GM21423 (cell line): ENCODE measurements around the gene GPC6.

ENCODE experiments used
- ATAC-seq: cut with Tn5 transposase; IDR thresholded peaks from one replicate; pipeline ENCODE4 v1.9.1; 2021; ENCODE audit warnings: mild to moderate bottlenecking, moderate library complexity; ENCODE audit not compliant: unreplicated experiment

GPC6 gene

DNA sequence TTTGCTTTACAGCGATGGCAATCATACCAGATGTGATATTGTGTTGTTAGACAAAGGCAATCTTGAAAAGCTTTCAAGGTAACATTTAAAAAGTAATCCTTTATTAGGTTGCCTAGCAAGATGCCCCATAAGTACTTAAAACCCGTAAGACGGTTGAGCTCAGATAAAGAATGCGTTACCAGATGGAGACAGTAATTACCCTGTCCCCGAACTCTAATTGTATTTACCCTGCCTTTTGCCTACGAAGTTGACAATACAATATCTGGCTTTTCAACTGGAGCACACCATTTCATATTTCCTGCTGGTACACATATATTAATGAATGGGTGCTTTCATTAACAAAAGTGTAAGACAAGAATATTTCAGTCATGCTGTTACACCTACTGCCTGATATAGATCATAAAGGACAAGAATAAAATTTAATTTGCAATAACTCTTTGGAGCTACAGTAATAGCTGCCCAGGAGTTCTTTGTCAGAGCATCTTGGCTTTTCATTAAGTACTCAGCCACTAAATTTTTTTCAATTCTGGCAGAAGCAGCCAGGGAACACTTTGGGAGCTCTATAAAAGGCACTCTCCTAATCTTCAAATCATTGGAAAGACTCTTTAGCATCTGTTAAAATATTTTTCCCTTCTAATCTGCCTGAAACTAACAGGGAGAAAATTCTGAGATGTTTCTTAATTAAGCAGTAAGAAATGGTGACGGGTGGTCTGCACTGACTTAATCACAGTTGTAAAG is 1189.1 kb downstream of the GPC6 start:
- ATAC-seq, result no peak

DNA sequence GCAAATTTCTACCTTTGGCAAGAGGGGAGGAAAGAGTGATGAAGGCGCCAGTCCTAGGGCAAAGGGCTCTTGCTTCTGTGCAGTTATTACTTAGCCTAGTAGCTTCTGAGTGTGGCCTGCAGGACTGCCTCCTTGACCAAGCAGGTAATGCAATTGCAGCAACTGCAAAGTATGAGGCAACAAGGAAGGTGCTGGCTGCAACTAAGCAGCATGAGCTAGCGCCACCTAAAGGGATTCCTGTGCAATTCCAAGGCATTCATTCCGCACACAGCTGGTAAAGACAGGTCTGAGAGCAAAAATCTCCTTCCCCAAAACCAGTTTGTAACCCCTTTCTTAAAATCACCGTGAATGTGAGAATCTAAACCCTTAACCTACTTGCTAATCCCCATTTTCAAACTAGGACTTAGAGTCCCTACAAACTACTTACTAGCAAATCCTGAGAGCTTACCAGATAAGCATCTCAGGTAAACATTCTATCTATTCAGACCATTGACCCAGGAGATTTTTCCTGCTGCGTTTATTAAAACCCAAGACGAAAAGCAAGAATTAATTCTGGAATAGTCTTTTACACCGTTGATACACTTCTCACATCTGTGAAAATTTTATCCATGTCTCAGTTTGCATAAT is 1190.0 kb downstream of the GPC6 start:
- no peak for ATAC-seq

DNA sequence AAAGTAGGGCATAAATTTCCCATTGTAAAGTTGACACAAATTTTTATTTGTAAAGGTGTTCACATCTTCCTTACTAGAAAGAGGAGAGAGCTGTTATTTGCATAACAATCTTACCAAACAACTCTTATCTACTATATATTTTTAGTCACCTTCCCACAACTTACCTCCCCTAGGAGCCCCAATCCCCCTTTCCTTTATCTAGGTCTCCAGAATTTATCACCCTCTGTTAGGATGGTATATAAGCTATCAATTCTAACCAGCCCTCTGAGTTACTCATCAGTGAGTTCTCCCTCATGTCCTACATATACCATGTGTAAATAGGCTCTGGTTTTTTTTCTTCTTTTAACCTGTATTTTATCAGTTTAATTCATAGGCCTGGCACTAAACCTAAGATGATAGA is 1190.7 kb downstream of the GPC6 start:
- ATAC-seq, result no peak

DNA sequence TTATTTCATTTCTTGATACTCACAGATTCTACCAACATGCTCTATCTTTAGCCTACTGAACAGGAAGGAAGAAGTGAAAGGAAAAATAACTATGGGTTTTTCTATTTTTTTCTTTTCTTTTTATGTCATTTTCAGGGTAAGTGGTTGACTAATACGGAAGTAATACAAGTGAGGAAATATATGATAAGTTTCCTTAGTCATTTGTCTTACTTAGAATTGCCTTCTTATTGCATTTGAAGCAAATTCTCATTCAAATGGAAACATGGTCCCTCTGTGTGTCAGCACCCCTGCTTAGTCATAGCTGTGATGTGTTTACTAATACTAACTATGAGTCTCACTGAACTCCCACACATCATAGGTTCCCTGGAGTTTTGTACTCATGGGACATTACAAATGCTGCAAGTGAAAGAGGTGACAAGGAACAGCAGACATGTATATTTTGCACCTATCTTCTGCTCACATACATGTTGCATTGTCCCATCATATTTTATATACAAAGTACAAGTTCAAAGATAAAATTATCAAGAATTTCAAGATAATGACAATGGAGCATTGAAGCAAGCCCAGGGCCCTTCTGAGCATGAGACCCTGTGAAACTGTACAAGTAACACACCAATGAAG is 1192.8 kb downstream of the GPC6 start:
- peak; percentile 59 for ATAC-seq

DNA sequence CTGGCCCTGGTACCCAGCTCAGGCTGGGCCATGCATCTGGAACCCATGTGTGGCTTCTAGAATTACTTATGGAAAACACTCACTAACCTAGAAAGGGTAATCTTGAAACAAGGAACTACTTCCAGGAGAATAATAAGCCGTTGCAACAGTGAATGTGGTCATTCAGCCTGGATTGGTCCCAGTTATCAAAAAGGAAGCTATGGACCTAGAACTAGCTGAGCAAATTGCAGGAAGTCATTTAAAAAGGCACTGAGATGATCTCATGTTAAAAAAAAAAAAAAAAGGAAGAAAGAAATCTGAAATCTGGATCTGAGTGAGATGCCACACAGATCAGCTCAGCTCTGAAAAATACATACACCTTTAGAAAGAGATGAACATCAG is 1193.3 kb downstream of the GPC6 start:
- ATAC-seq, result no peak

DNA sequence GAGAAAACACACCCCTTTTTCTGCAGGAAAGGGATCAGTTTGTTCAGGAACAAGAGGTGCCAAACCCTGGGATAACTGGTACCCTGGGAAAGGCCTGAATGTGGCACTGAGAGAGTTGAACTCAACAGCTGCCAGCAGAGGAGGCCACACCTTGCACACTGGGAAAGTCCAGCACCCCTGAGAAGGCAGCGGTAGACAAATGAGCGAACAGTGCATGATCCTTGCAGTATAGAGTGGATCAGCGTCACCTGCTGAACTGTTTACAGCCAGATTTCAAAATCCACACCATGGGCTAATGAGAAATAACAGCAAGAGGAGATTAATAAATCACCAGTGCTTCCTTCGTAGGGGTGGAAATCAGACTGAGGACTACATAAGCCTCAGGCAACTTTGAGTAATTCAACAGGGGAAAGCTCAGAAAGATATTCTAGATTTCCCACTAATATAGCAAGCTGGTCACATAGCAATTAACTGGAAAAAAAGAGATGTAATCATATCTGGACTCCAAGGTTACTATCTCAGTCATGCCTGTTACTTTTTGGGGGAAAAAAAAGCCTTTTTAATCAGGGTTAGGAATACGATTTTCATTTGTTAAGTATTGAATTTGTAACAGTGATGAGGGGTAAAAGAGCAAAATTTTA is 1200.8 kb downstream of the GPC6 start:
- ATAC-seq, result no peak

DNA sequence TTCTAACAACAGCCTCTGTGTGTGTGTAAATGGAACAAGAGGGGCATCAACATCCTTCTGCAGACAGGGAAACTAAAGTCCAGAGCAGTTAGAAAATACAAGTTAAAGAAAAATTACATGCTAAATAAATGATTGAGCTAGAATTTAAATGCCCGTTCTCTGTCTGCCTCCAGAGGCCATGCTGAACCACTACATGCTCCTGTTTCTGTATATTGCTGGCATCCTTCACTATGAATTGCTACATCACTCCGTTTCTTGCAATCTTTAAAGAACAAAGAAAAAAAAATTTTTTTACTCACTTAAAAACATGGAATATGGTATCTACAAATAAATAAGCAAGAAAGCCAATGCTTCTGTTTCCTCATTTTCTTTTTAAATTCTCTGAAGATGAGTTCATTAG is 1205.0 kb downstream of the GPC6 start:
- ATAC-seq, result no peak

DNA sequence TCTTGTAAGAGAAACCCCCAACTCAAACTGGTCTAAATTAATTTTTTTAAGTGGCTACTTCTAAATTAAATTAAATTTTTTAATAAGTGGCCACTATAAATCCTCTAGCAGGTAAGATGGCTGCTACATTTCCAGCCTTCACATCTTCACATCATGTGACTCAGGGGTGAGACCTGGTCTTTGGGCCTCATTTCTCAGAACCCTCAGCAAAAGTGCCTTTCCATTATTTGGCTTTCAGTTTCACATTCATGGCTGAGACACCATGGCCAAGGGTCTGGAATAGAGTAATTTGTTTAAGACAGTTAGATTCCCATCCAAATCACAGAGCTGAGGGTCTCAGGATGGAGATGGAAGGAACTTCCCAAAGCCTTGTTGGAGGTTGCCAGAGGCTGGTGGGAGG is 1205.4 kb downstream of the GPC6 start:
- no peak for ATAC-seq

DNA sequence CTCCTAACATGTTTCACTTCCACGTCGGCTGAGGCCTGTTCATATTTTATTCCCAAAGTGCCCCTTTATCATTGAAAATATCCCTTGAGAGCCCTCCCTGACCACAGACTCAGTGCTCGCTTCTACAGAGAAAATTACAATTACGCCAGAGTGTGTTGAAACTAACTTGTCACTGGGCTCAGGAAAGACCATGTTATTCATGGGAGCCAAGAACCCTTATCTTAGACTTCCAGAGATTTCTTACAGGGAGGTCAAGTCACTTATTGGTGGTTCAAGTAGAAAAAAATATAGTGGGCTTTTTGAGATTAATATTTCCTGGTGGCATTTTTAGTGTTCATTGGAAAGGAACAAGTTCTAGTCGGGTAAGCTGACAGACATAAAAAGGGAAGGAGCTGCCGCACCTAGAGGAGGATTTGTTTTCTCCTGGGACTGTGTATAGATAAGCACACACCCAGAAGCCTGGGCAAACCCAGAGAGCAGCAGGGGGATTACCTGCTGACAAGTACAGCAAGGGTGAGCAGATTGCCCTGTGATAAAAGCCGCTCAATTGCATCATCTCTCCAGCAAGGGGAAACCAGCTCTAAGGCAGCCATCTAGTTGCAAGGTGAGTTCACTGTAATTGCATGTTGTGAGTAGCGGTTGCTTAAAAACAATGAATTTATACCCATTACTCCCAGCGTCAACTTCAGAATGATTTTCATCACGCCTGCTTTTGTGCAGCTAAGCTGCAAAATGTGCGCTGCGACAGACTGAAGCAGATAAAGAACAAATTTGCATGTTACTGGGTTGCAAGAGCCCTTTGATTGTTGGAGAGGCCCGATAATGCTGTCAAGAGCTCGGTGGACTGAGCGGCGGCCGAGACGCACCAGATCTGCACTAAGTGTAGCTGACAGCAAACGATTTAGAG is 1206.7 kb downstream of the GPC6 start:
- peak; percentile 74 for ATAC-seq

DNA sequence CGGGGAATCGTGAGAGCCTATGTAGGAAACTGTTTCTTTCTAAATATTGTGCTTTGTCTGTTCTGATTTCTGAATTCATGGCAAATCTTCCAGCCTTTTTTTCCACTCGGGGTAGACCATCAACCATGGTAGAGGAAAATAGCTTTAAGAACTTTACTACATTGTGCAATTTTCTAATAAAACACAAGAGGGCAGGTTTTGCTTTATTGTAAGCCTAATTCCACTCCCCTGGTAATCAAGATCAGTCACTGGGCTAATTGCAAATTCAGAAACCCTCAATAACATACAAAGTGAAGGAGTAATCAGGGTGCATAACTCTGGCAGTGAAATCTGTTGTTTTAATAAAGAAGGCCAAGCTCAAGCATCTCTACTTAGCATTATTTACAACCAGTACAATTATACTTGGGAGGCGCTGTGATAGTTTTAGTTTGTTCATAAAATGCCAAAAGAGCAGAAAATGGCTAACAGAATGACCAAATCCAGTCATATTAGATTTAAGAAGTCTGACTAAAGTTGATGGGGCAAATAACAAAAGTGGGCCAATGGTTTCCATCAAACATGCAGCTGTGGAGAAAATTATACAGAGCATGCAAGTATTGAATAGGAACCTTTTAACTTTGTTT is 1209.1 kb downstream of the GPC6 start:
- ATAC-seq, result peak; percentile 58

DNA sequence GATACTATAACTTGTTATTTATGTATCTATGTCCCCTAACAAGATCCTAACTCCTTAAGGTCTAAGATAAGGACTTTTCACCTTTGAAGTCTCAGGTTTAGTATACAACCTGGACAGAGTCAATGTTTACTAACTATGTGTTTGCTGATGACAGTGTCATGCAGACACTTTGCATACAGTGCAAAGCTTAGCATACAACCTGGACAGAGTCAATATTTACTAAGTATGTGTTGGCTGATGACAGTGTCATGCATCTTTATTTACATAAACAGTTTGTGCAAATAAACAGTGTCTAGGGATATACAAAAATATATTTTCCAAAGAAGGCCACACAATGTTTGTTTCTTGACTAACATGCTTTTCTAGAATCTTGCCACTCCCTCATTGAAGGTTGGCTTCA is 1218.2 kb downstream of the GPC6 start:
- no peak for ATAC-seq

DNA sequence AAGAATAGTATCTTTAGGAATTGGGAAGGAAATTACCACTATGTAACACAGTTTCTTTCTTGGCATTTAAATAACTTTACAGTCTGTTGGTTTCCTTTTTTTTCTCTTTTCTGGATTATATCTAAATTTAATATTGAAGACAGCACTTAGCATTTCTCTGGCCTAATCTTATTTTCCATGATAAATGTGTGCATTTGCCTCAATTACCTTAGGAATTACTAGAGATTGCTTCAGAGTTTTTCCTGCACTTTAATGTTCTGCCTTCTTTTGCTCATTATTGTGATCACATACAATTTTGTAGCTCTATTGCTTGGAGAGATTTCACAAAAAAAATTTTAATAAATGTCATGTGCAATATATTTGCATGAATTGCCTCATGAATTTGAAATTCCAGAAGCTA is 1227.7 kb downstream of the GPC6 start:
- ATAC-seq, result no peak

DNA sequence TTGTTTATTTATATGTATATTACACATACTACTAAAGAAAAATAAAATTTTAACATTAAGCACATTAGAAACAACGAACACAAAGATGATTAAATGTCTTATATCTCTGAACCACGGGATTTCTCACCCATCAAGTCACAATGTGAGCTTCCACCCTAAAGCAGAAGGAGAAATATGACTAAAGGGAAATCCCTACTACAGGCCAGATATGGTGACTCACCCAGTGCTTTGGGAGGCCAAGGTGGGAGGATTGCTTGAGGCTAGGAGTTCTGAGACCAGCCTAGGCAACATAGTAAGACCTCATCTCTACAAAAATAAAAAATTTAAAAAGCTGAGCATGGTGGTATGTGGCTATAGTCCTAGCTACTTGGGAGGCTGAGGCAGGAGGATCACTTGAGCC is 1228.3 kb downstream of the GPC6 start:
- ATAC-seq, result no peak

DNA sequence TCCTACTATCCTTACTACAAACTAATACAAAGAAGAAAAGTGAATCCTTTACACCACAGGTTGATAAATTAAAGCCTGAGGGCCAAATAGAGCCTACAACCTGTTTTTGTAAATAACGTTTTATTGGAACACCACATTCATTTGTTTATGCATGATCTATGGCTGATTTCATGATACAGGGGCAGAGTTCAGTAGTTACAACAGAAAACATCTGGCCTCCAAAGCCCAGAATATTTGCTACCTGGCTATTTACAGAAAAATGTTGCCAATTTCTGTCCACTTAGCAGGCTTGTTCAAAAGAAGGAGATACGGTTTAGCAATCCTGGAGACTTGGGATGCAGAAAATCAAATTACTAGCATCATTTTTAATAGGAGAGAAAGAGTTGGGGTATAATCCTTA is 1228.8 kb downstream of the GPC6 start:
- no peak for ATAC-seq
